Measurements from ENCODE around the gene REV3L. TPM values are rescaled to one million over a fixed set of nuclear protein-coding genes. Genes with fewer than 3 reads are reported as not detected.

REV3L gene
- total RNA-seq, 1 donor from 2014 or later = 26.4 TPM

- no peak for DNase-seq (ENCODE audit: extremely low spot score, unreplicated experiment)
- TF ChIP-seq CTCF (IDR thresholded peaks at IDR 0.05) = no peak
- peak overlapping the region; percentile 74 for H3K27ac Mint-ChIP-seq (ENCODE audit: unreplicated experiment)
- H3K9me3 Mint-ChIP-seq (ENCODE audit: unreplicated experiment) = no peaks in the 10 kb centered on the region
- peaks cover 11% of the 10 kb centered on the region for H3K36me3 Mint-ChIP-seq (ENCODE audit: unreplicated experiment)
- no peaks in the 10 kb centered on the region for H3K27me3 Mint-ChIP-seq (ENCODE audit: unreplicated experiment)
- H3K4me3 Mint-ChIP-seq (ENCODE audit: unreplicated experiment) = peak overlapping the region; percentile 17
- H3K4me1 Mint-ChIP-seq (ENCODE audit: unreplicated experiment) = peaks cover 18% of the 10 kb centered on the region
Observed at GRCh38 chr6:111503194-111503593, 20.2 kb upstream of the REV3L start.

- no peak for TF ChIP-seq CTCF (IDR thresholded peaks at IDR 0.05)
- peaks cover 18% of the 10 kb centered on the region for H3K4me1 Mint-ChIP-seq (ENCODE audit: unreplicated experiment)
- H3K4me3 Mint-ChIP-seq (ENCODE audit: unreplicated experiment) = no peak overlapping the region
- H3K9me3 Mint-ChIP-seq (ENCODE audit: unreplicated experiment) = no peaks in the 10 kb centered on the region
- H3K27me3 Mint-ChIP-seq (ENCODE audit: unreplicated experiment) = no peaks in the 10 kb centered on the region
- H3K36me3 Mint-ChIP-seq (ENCODE audit: unreplicated experiment) = peaks cover 13% of the 10 kb centered on the region
- no peak for DNase-seq (ENCODE audit: extremely low spot score, unreplicated experiment)
- H3K27ac Mint-ChIP-seq (ENCODE audit: unreplicated experiment) = peak overlapping the region; percentile 16
Observed at GRCh38 chr6:111502154-111502553, 19.1 kb upstream of the REV3L start.

GRCh38 chr6:111499269-111499793 is 16.3 kb upstream of the REV3L start:
- no peak for DNase-seq (ENCODE audit: extremely low spot score, unreplicated experiment)
- peaks cover 3% of the 10 kb centered on the region for H3K36me3 Mint-ChIP-seq (ENCODE audit: unreplicated experiment)
- no peak for TF ChIP-seq CTCF (IDR thresholded peaks at IDR 0.05)
- H3K9me3 Mint-ChIP-seq (ENCODE audit: unreplicated experiment) = no peaks in the 10 kb centered on the region
- H3K4me1 Mint-ChIP-seq (ENCODE audit: unreplicated experiment) = peaks cover 28% of the 10 kb centered on the region
- no peaks in the 10 kb centered on the region for H3K27me3 Mint-ChIP-seq (ENCODE audit: unreplicated experiment)
- H3K4me3 Mint-ChIP-seq (ENCODE audit: unreplicated experiment) = no peak overlapping the region
- no peak overlapping the region for H3K27ac Mint-ChIP-seq (ENCODE audit: unreplicated experiment)

GRCh38 chr6:111494951-111495635 is 12.1 kb upstream of the REV3L start:
- H3K4me1 Mint-ChIP-seq (ENCODE audit: unreplicated experiment) = peaks cover 15% of the 10 kb centered on the region
- no peaks in the 10 kb centered on the region for H3K27me3 Mint-ChIP-seq (ENCODE audit: unreplicated experiment)
- H3K36me3 Mint-ChIP-seq (ENCODE audit: unreplicated experiment) = peaks cover 3% of the 10 kb centered on the region
- H3K27ac Mint-ChIP-seq (ENCODE audit: unreplicated experiment) = peak overlapping the region; percentile 50
- H3K4me3 Mint-ChIP-seq (ENCODE audit: unreplicated experiment) = no peak overlapping the region
- no peaks in the 10 kb centered on the region for H3K9me3 Mint-ChIP-seq (ENCODE audit: unreplicated experiment)
- DNase-seq (ENCODE audit: extremely low spot score, unreplicated experiment) = no peak
- TF ChIP-seq CTCF (IDR thresholded peaks at IDR 0.05) = no peak

DNA sequence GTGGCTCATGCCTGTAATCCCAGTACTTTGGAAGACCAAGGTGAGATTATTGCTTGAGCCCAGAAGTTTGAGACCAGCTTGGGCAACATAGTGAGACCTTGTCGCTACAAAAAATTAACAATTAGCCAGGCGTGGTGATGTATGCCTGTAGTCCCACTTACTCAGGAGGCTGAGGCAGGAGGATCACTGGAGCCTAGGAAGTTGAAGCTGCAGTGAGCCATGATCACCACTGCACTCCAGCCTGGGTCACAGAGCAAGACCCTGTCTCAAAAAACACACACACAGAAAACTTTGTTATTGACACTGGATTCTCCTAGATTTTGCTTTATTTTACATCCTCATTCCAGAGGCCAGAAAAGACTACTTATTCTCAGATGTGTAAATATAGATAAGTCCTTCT is 9.5 kb upstream of the REV3L start:
- H3K27me3 Mint-ChIP-seq (ENCODE audit: unreplicated experiment) = no peaks in the 10 kb centered on the region

More for the DNA sequence above, 9.5 kb upstream of the REV3L start:
- H3K4me3 Mint-ChIP-seq (ENCODE audit: unreplicated experiment) = no peak overlapping the region
- H3K4me1 Mint-ChIP-seq (ENCODE audit: unreplicated experiment) = peaks cover 19% of the 10 kb centered on the region
- TF ChIP-seq CTCF (IDR thresholded peaks at IDR 0.05) = no peak
- H3K36me3 Mint-ChIP-seq (ENCODE audit: unreplicated experiment) = peaks cover 8% of the 10 kb centered on the region
- no peaks in the 10 kb centered on the region for H3K9me3 Mint-ChIP-seq (ENCODE audit: unreplicated experiment)
- no peak for DNase-seq (ENCODE audit: extremely low spot score, unreplicated experiment)
- no peak overlapping the region for H3K27ac Mint-ChIP-seq (ENCODE audit: unreplicated experiment)

All from osteocyte (in vitro differentiated cells).